Ovary (tissue), 3 donors: ENCODE results near the gene ADAMTS8.

Source experiments
- EP300 ChIP-seq: sonication (generic); formaldehyde crosslinking; IDR thresholded peaks from one replicate; pipeline ENCODE4 v1.6.1; 2017; ENCODE audit warnings: antibody characterized with exemption
- POLR2A ChIP-seq: fragments of 450-650 bp; IDR thresholded peaks from one replicate; pipeline ENCODE4 v1.6.1; 2017; ENCODE audit warnings: antibody characterized with exemption, mild to moderate bottlenecking, moderate library complexity
- TF ChIP-seq, protein P1 (sequence below), 3 donors: fragments of 450-650 bp in 2 of 3; fragments of 200-600 bp in 1 of 3; IDR thresholded peaks; one replicate each; pipeline versions ENCODE4 v1.5.1 to v1.8.0; 2016 to 2022; ENCODE audit warnings: antibody characterized with exemption in 3 of 3, mild to moderate bottlenecking in 1 of 3
- donor health status: DM: no; HTN: no; CAD: no.

DNA sequence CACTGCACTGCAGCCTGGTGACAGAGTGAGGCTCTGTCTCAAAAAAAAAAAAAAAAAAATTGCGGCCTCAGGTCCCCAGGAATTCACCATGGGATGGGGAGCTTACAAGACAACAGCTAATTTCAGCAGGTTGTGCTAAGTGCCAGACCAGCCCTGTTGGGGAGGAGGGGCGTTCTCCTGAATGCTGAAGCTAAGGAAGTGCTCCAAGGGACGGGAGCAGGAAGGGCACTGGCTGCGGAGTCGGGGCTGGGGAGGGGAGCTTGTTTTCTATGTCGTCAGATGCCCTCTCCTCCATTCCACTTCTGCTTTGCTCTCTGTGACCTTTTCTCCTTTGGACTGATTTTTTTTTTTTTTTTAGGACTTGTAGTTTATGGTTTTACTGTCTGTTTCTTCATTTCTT, 24.5 kb upstream of the ADAMTS8 start:
- TF ChIP-seq POLR2A (no peak), EP300 (no peak)
- TF ChIP-seq, protein P1, sequence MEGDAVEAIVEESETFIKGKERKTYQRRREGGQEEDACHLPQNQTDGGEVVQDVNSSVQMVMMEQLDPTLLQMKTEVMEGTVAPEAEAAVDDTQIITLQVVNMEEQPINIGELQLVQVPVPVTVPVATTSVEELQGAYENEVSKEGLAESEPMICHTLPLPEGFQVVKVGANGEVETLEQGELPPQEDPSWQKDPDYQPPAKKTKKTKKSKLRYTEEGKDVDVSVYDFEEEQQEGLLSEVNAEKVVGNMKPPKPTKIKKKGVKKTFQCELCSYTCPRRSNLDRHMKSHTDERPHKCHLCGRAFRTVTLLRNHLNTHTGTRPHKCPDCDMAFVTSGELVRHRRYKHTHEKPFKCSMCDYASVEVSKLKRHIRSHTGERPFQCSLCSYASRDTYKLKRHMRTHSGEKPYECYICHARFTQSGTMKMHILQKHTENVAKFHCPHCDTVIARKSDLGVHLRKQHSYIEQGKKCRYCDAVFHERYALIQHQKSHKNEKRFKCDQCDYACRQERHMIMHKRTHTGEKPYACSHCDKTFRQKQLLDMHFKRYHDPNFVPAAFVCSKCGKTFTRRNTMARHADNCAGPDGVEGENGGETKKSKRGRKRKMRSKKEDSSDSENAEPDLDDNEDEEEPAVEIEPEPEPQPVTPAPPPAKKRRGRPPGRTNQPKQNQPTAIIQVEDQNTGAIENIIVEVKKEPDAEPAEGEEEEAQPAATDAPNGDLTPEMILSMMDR (IDR thresholded peaks at IDR 0.05): no peak
